ENCODE measurements around the gene RNF223.
"Not testable (repeated sequence)": the region's sequence is repeated elsewhere in the genome, so short reads cannot be mapped to it uniquely, and the experiment has no call there.

The RNF223 gene

DNA sequence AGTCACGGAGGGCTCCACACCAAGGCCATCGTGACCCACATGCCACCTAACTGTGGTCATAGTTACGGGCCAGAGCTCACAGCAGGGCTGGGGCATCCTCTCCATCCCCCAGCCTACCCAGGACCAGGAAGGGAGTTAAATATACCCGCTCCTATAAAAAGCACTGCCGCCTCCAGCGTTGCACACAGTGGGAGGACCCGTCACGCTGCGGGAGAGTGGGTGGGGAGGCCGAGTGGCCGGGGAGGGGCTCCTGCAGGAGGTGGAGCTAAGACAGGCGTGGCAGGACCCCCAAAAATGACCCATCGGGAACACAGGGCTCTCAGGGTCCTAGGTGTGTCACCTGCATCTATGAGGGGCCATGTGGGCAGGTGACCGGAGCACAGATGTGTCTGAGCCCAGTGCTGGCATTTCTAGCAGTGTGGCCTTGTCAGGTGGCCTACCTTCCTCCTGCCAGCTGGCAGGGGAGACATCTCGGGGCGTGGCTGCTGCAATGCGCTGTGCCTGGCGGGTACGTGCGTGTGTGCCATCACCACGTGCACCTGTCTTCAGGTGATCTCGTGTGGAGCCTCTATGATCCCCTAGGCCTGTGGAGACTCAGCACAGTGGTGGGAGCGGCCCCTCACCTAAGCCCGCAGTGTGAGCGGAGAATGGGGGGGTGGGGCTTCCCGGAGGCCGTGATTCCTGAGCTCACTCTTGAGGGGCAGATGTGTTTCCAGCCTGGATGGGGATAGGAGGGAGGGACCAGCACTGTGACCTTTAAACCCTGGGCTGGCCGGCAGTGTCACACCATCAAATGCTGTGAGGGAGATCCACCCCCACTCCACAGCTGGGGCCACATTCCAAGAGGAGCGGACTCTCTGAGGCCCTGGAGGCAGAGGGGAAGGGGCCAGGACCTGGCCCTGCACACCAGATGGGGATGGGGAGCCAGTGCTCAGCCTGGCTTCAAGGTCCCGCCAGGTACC, 36.5 kb downstream of the RNF223 start:
- no peaks in the 10 kb centered on the region for H3K9me3 Mint-ChIP-seq
- no peak overlapping the region for H3K27ac Mint-ChIP-seq
- no peak overlapping the region for H3K4me3 Mint-ChIP-seq
- no peaks in the 10 kb centered on the region for H3K36me3 Mint-ChIP-seq (ENCODE audit: low read depth)
- DNase-seq (ENCODE audit: low spot score): no peak
- H3K27me3 Mint-ChIP-seq (ENCODE audit: low read depth): peaks cover 27% of the 10 kb centered on the region
- H3K4me1 Mint-ChIP-seq (ENCODE audit: low read depth): peaks cover 14% of the 10 kb centered on the region

DNA sequence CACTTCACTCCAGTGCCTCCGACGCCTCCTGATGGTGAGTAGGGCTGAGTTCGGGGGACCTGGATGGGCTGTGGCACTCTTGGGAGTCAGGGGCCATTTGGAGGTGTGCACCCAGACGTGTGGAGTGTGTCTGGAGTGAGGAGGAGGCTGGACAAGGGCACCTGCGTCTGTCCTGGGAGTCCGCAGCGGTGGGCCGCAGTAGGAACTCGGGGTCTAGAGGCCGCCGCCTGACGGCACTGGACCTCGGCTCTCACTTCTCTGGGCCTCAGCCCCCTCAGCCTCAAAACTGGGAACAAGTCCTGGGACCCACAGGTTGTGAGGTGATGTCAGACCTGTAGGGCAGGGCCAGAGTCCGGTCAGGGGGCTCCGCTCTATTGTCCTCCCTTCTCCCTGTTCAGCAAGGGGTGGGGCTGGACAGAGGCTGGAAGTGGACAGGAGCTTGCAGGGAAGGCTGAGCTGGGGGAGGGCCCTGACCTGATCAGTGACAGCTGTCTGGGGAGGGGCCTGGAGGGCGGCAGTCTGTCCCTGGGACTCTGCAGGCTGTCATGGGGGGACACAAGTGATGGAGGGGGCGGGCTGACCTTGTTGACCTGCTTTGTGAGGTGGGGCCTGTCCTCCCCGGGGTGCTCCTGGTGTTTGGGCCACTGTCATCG, 38.7 kb downstream of the RNF223 start:
- peaks cover 18% of the 10 kb centered on the region for H3K4me1 Mint-ChIP-seq (ENCODE audit: low read depth)
- peaks cover 35% of the 10 kb centered on the region for H3K27me3 Mint-ChIP-seq (ENCODE audit: low read depth)
- no peaks in the 10 kb centered on the region for H3K9me3 Mint-ChIP-seq
- no peak for DNase-seq (ENCODE audit: low spot score)
- H3K36me3 Mint-ChIP-seq (ENCODE audit: low read depth): no peaks in the 10 kb centered on the region
- H3K27ac Mint-ChIP-seq: no peak overlapping the region
- H3K4me3 Mint-ChIP-seq: no peak overlapping the region

DNA sequence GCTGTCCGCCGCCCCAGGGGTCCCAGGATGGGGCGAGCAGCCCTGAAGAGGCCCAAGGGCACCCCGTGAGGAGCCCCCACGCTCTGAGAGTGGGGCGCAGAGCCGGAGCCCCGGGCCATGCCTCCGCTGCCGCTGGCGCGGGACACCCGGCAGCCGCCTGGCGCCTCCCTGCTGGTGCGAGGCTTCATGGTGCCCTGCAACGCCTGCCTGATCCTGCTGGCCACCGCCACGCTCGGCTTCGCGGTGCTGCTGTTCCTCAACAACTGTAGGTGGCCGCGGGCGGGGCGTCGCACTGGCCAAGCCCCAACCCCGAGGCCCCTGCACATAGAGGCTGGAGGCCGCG, 39.7 kb downstream of the RNF223 start:
- Mint-ChIP-seq H3K4me1 (ENCODE audit: low read depth) (peaks cover 13% of the 10 kb centered on the region), H3K36me3 (ENCODE audit: low read depth) (no peaks in the 10 kb centered on the region), H3K27ac (no peak overlapping the region), H3K4me3 (peak overlapping the region; percentile 54), H3K9me3 (no peaks in the 10 kb centered on the region), H3K27me3 (ENCODE audit: low read depth) (peaks cover 31% of the 10 kb centered on the region)
- no peak for DNase-seq (ENCODE audit: low spot score)

DNA sequence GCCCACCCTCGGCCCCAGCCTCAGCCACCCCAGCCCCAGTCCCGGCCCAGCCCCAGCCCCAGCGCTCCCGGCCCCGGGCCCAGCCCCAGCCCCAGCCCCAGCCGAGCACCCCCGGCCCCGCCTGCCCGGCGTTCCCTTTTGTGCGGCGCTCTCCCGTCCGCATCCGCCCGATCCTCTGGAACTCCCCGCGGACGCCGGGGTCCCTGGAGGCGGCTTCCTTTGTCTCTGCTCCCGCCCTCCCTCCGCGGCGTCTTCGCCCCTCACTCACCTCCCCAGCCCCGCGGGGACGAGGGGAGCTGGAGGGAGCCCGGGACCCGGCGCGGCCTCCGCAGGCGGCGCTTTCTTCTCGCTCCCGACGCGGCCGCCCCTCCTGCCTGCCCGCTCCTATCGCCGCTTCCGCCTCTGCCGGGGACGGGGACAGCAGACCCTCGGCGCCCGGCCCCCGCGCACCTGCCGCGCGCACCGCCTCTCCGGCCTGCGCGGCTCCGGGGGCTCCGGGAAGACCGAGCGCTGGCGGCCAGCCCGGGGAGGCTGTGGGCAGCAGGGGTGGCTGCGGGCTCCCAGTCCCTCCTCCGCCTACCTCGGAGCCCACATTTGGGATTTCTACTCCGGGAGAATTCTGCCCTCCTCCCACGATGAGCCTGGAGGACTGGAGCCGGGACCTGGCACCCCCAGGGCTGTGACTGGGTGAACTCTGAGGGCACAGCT, 40.2 kb downstream of the RNF223 start:
- Mint-ChIP-seq H3K27ac (no peak overlapping the region), H3K4me3 (peak overlapping the region; percentile 54), H3K27me3 (ENCODE audit: low read depth) (peaks cover 26% of the 10 kb centered on the region), H3K9me3 (no peaks in the 10 kb centered on the region), H3K36me3 (ENCODE audit: low read depth) (no peaks in the 10 kb centered on the region), H3K4me1 (ENCODE audit: low read depth) (peaks cover 9% of the 10 kb centered on the region)
- DNase-seq (ENCODE audit: low spot score): no peak

DNA sequence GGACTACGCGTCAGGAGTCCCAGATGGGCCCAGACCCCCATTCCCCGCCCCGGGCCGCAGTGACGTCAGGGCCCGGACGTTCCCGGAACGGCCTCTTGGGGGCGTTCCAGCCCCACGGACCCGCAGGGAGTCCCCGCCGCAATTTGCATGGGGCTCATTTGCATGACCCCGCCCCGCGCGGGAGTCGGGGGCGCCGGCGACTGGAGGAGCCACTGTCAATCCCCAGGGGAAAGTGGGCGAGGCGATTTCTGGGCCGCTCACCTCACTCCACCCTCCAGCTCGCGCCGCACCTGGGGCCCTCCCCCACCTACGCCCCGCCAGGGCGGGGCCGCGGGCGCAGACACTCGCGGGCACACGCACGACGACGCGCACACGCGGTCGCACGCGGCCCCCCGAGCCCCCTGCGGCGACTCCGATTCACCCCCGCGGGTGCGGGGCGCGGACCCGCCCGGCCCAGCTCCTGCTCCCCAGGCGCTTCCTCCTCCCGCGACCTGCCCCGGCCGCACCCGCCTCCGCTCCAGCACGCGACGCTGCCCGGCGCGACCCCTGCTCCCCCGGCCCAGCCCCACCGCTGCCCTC, 41.0 kb downstream of the RNF223 start:
- peaks cover 20% of the 10 kb centered on the region for H3K27me3 Mint-ChIP-seq (ENCODE audit: low read depth)
- H3K4me3 Mint-ChIP-seq: peak overlapping the region; percentile 34
- peak; percentile 88 for DNase-seq (ENCODE audit: low spot score)
- no peaks in the 10 kb centered on the region for H3K9me3 Mint-ChIP-seq
- no peak overlapping the region for H3K27ac Mint-ChIP-seq
- H3K36me3 Mint-ChIP-seq (ENCODE audit: low read depth): no peaks in the 10 kb centered on the region
- H3K4me1 Mint-ChIP-seq (ENCODE audit: low read depth): peaks cover 4% of the 10 kb centered on the region

DNA sequence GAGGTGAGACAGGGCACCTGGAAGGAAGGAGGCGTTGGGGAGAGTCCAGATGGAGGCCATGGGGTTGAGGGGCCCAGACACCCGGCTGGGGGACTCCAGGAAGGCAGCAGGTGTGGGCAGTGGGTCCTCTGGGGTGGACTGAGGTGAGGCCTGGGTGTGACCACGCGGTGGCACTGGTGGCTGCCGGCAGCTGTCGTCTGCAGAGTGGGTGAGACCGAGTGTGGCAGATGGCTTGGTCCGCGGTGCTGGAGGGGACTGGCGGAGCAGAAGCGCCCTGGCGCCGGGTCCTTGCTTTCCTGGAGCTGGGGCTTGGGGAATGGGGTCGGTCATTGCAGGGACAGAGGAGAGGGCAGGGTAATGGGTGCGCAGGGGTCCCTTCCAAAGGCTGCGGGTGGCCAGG, 41.7 kb downstream of the RNF223 start:
- no peak for DNase-seq (ENCODE audit: low spot score)
- peaks cover 4% of the 10 kb centered on the region for H3K4me1 Mint-ChIP-seq (ENCODE audit: low read depth)
- H3K27ac Mint-ChIP-seq: peak overlapping the region; percentile 17
- H3K27me3 Mint-ChIP-seq (ENCODE audit: low read depth): peaks cover 17% of the 10 kb centered on the region
- H3K9me3 Mint-ChIP-seq: no peaks in the 10 kb centered on the region
- H3K4me3 Mint-ChIP-seq: peak overlapping the region; percentile 52
- no peaks in the 10 kb centered on the region for H3K36me3 Mint-ChIP-seq (ENCODE audit: low read depth)

DNA sequence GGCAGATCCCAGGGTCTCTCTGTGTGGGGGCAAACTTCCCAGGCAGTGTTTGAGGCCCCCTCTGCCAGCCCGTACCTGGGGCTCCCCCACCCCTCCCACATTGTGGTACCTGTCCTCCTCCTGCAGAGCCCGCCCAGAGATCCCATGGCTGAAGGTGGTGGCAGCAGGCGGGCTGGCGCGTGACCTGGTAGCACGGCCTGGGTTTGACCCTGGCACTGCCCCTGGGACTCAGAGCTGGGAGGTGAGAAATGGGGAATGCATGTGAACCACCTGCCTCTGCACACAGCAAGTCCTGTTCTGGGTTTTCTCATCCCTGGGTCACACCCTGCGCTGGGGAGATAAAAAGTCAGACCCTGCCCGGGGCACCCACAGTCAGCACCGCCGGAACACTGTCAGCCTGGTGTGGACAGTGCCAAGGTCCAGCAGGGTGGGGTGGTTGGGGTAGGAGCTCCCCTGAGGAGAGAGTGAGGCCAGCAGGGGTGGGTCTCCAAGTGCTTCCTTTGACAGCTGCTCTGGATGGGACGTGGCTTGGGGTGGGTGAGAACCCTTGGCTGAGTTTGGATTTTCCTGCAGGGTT, 42.4 kb downstream of the RNF223 start:
- Mint-ChIP-seq H3K9me3 (no peaks in the 10 kb centered on the region), H3K4me3 (peak overlapping the region; percentile 52), H3K27ac (no peak overlapping the region), H3K4me1 (ENCODE audit: low read depth) (peaks cover 4% of the 10 kb centered on the region), H3K27me3 (ENCODE audit: low read depth) (peaks cover 17% of the 10 kb centered on the region), H3K36me3 (ENCODE audit: low read depth) (no peaks in the 10 kb centered on the region)
- no peak for DNase-seq (ENCODE audit: low spot score)

DNA sequence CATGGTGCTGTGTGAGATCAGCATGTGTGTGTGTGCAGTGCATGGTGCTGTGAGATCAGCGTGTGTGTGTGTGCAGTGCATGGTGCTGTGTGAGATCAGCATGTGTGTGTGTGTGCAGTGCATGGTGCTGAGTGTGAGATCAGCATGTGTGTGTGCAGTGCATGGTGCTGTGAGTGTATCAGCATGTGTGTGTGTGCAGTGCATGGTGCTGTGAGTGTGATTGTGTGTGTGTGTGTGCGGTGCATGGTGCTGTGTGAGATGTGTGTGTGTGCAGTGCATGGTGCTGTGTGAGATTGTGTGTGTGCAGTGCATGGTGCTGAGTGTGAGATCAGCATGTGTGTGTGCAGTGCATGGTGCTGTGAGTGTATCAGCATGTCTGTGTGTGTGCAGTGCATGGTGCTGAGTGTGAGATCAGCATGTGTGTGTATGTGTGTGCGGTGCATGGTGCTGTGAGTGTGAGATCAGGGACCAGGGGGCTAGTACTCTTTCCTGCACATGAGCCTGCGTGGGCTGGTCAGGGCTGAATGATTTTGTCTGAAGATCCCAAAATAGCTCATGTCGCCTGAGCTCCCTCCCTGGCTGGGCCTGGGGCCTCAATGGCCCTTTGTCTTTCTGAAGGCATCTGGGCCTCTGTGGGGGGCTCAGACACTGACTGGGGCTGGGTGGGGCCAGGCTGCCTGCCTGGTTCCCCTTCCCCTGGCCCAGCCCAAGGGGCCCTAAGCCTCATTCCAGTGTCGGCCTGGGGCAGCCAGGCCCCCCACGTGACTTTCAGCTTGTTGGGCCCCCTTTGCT, 43.0 kb downstream of the RNF223 start:
- H3K4me1 Mint-ChIP-seq (ENCODE audit: low read depth); H3K36me3 Mint-ChIP-seq (ENCODE audit: low read depth); H3K9me3 Mint-ChIP-seq; H3K27ac Mint-ChIP-seq; H3K4me3 Mint-ChIP-seq; DNase-seq (ENCODE audit: low spot score): not testable (repeated sequence)
- peaks cover 14% of the 10 kb centered on the region for H3K27me3 Mint-ChIP-seq (ENCODE audit: low read depth)

DNA sequence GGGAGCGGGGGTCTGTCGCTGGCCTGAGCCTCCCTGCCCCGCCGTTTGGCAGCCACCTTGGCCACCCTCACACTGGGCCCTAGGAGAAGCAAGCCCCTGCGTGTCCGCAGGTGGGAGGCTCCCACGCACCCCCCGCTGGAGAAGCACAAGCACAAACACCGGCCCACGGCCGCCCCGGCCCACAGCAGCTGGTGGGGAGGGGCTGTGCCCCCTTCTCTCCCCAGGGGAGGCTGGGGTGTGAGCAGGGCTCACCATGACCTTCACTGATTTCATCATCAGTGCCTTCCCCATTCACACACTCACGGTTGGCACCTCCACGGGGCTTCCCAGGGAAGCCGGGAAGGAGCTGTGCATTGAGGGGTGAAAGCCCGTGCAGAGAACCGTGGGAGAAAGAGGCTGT, 46.3 kb downstream of the RNF223 start:
- Mint-ChIP-seq H3K36me3 (ENCODE audit: low read depth) (no peaks in the 10 kb centered on the region), H3K9me3 (no peaks in the 10 kb centered on the region), H3K4me1 (ENCODE audit: low read depth) (peaks cover 4% of the 10 kb centered on the region), H3K27me3 (ENCODE audit: low read depth) (peaks cover 12% of the 10 kb centered on the region), H3K4me3 (no peak overlapping the region), H3K27ac (no peak overlapping the region)
- DNase-seq (ENCODE audit: low spot score): no peak

DNA sequence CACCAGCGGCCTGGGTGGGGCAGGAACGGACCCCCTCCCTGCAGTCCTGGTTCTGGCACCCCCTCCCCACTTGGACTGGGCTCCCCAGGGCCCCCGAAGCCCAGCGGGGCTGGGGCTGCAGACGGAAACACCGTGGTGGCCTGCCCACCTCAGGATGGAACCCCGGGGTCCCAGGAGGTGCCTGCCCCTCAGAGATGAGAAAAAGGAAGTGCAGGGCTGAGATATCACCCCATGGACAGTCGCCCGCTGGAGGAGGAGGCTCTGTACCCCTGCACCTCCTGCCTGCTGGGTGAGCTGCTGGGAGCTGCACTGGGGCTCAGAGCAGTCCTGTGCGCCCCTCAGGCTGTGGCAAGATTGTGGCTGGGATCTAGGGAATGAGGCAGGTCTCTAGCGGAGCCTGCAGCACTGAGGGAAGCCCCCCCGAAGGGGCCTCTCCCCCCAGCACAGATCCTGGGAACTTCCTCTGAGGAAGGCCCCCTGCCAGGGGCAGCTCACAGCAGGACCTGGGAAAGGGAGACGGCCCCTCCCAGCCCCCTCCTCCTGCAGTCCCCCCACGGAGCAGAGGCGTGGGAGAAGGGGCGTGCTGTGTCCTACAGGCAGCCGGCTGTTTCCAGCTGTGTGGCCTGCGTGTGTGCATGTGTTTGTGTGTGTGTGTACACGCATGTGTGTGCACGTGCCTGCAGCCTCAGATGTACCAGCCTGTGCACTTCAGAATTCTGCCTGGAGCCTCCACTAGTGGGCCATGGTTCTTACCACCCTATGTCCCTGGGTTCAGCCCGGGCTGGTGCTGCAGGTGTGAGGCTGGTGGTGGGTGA, 47.3 kb downstream of the RNF223 start:
- Mint-ChIP-seq H3K27ac (no peak overlapping the region), H3K27me3 (ENCODE audit: low read depth) (peaks cover 9% of the 10 kb centered on the region), H3K9me3 (no peaks in the 10 kb centered on the region), H3K36me3 (ENCODE audit: low read depth) (no peaks in the 10 kb centered on the region), H3K4me1 (ENCODE audit: low read depth) (no peaks in the 10 kb centered on the region), H3K4me3 (no peak overlapping the region)
- no peak for DNase-seq (ENCODE audit: low spot score)

DNA sequence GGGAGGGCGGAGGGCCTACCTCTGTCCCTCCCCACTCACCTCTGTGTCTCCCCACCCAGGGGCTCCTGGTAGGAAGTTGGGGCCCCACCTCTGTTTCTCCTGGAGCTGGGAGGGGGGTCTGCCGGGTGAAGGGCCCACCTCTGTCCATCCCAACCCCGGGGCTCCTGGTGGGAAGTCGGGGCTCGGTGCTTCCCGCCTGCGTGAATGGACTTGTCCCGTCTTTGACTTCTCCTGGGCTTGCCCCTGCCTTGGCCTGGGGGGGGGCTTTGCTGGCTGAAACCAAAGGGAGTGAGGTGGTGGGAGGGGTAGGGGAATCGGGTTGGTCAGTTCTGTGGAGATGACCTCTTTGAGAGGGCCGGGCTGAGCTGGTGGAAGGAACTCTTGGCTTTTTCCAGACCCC, 48.4 kb downstream of the RNF223 start:
- DNase-seq (ENCODE audit: low spot score): no peak
- Mint-ChIP-seq H3K36me3 (ENCODE audit: low read depth) (no peaks in the 10 kb centered on the region), H3K9me3 (no peaks in the 10 kb centered on the region), H3K27me3 (ENCODE audit: low read depth) (peaks cover 15% of the 10 kb centered on the region), H3K4me1 (ENCODE audit: low read depth) (no peaks in the 10 kb centered on the region), H3K4me3 (no peak overlapping the region), H3K27ac (no peak overlapping the region)

DNA sequence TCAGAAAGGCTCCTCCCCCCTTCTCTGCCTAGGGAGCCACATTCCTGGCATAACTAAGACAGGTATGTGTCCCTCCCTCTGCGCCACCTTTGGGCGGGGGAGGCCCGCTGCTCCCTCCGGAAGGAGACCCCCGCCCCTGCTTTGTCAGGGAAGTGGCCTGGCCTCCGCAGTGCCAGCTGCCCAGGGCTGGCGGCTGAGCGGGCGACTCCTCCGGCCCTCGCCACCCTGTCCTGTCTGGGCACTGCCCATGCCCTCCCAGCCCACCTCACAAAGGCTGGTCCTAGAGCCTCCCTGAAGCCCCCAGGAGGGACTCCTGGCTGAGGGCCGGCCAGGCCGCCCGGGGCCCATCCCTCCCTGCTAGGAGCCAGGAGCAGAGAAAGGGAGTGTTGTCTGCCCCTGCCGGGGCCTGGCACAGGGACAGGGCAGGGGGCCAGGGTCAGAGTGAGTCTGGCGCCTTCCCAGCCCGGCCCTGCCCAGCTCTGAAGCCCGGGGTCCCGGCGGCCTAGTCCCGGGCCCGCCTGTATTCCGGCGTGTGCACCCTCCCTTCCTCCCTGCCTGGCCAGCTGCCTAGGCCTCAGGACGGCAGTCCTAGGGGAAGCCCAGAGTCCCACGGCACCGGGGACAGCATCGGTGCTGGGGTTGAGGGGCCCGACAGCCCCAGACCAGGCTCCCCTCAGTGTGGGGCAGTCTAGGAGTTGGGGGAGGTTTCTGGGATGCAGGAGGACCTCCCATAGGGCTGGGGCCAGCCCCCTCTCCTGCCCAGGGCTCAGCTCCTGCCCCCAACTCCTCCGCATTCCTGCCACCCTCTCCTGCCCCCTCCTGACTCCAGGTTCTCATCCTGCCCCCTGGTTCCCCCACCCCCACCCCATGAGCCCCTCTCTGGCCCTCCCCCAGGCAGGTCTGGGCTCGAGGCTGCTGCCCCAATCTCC, 49.1 kb downstream of the RNF223 start:
- Mint-ChIP-seq H3K9me3 (no peaks in the 10 kb centered on the region), H3K27ac (no peak overlapping the region), H3K36me3 (ENCODE audit: low read depth) (no peaks in the 10 kb centered on the region), H3K4me1 (ENCODE audit: low read depth) (no peaks in the 10 kb centered on the region), H3K27me3 (ENCODE audit: low read depth) (peaks cover 15% of the 10 kb centered on the region), H3K4me3 (no peak overlapping the region)
- no peak for DNase-seq (ENCODE audit: low spot score)
